ENCODE results near the gene EGFL7. TPM values are rescaled to one million over a fixed set of nuclear protein-coding genes. Genes with fewer than 3 reads are reported as not detected.
"Not testable (repeated sequence)": the region's sequence is repeated elsewhere in the genome, so short reads cannot be mapped to it uniquely, and the experiment has no call there.

Gene EGFL7
- polyA plus RNA-seq, 3 donors from 2014 or later: 1.6 TPM; not detected in 2

DNA sequence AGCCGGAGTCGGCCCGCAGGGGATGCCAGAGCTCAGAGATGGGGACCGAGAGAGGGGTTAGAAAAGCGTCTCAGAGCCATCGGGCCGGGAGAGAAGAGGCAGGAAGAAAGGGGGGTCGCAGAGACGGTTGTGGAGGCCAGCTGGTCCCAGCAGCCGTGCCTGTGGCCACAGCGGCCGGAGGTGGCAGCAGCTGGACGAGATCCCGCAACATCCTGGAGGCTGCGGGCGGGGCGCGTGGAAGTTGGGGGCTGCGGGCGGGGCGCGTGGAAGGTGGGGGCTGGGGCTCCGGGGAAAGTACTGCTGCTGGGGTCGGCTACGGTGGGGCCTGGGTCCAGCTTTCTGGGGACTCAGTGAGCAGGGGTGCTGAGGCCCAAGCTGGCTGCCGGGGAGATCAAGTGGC lies 34.4 kb upstream of the EGFL7 start:
- no peaks in the 10 kb centered on the region for H3K36me3 Mint-ChIP-seq
- H3K4me3 Mint-ChIP-seq: peak overlapping the region in 1 of 5 donors; percentile 39
- DNase-seq: no peak
- peaks cover 7% of the 10 kb centered on the region in 2 donors for H3K4me1 Mint-ChIP-seq
- H3K27ac Mint-ChIP-seq: no peak overlapping the region
- H3K9me3 Mint-ChIP-seq: no peaks in the 10 kb centered on the region
- peaks cover 2 to 6% (median 4%) of the 10 kb centered on the region in 3 donors for H3K27me3 Mint-ChIP-seq (ENCODE audit: low read depth in 3 of 3)

DNA sequence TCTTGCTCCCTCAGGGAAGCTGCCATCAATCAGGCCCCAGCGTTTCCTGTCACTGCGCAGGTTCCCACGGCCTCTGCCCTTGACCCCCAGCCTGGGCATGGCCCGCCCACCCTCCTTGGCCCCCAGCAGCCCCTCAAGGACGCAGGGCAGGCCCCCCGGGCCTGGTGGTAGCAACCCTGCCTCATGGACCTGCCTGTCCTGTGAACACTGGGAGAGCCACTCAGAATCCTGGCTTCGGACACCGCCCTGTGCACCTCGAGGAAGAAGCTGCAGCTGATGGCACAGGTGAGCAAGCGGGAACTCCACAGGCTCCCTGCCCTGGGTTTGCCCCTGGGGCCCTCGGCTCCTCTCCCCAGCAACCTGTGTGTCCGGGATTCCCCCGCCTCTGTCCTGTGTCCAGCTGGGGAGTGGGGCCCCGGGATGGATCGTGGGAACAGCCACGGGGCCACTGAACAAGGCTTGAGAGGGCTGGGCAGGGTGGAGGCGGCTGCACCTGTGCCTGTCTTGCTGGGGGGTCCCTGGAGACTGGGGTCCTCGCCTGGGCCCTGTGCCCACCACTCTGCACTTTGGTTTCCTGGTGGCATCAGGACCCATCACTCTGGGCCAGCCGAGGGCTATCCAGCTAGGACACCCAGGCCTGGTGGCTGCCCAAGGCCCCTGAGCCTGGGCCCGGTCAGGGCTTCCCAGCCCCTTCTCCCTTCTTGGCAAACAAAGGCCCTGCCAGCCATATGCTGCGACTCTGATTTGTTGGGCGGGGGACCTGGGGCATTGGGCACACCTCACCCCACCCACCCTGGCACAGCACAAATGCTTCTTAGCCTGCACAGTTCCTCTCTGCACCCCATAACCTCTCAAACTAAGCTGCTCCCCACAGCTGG lies 33.5 kb upstream of the EGFL7 start:
- Mint-ChIP-seq H3K27me3 (ENCODE audit: low read depth in 3 of 3) (peaks cover 2 to 6% (median 4%) of the 10 kb centered on the region in 3 donors), H3K27ac (peak overlapping the region in 1 of 6 donors; percentile 31), H3K36me3 (no peaks in the 10 kb centered on the region), H3K4me3 (peak overlapping the region in 1 of 5 donors; percentile 29), H3K9me3 (no peaks in the 10 kb centered on the region), H3K4me1 (peaks cover 7% of the 10 kb centered on the region in 2 donors)
- no peak for DNase-seq

DNA sequence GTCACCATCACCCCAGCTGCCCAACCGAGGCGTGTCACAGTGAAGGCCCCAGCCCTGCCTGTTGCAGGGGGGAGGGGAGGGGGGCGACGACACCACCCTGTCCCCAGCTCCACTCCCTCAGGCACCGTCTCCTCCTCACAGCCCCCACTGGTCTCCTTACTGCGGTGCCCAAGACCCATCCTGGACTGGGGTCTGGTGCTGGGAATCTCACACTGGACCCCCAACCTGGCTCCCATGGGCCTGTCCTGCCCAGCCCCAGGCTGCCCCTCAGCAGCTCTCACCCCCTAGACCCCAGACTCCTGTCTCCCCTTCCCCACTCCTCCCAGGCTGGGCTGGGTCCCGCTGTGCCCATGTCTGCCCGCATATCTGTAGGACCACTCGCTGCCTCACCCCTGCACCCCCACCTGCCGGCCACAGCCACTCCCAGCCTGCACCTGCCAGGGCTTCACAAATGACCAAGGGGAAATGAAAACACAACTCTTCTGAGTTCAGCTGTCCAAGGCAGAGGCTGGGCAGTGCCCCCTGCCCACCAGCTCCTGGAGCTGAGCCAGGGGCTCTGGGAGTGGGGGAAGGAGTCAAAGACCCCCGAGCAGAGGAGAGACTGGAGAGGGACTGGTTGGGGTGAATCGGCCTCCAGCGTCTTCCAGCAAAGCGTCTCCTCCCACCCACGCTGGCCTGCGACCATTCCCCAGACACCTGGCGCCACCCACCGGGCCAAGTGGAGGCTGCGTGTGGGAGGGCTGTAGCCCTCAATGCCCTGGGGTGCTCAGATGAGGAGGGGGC lies 32.6 kb upstream of the EGFL7 start:
- peaks cover 7% of the 10 kb centered on the region in 2 donors for H3K4me1 Mint-ChIP-seq
- H3K36me3 Mint-ChIP-seq: no peaks in the 10 kb centered on the region
- DNase-seq: peak; percentile 72 to 78 (median 76)
- peak overlapping the region in 4 of 6 donors; percentile 12 to 74 (median 40) for H3K27ac Mint-ChIP-seq
- peaks cover 6 to 12% (median 6%) of the 10 kb centered on the region in 3 donors for H3K27me3 Mint-ChIP-seq (ENCODE audit: low read depth in 3 of 3)
- no peaks in the 10 kb centered on the region for H3K9me3 Mint-ChIP-seq
- peak overlapping the region in 3 of 5 donors; percentile 7 to 33 (median 29) for H3K4me3 Mint-ChIP-seq

DNA sequence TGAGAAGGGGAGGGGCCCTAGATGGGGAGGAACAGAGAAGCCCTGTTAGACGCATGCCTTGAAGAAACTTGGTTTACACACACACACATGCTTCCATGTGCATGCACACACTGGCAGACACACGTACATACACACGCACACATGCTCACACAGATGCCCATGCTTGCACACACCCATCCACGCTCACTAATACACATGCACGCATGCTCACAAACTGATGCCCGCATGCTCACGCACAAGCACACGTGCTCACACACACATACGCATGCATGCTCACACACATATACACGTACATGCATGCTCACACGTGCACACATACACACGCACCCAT lies 32.1 kb upstream of the EGFL7 start:
- Mint-ChIP-seq H3K27me3 (ENCODE audit: low read depth in 3 of 3) (peaks cover 5 to 12% (median 6%) of the 10 kb centered on the region in 3 donors), H3K36me3 (no peaks in the 10 kb centered on the region), H3K4me1 (peaks cover 7% of the 10 kb centered on the region in 2 donors), H3K9me3 (no peaks in the 10 kb centered on the region), H3K27ac (peak overlapping the region in 1 of 6 donors; percentile 48), H3K4me3 (peak overlapping the region in 1 of 5 donors; percentile 7)
- no peak for DNase-seq

DNA sequence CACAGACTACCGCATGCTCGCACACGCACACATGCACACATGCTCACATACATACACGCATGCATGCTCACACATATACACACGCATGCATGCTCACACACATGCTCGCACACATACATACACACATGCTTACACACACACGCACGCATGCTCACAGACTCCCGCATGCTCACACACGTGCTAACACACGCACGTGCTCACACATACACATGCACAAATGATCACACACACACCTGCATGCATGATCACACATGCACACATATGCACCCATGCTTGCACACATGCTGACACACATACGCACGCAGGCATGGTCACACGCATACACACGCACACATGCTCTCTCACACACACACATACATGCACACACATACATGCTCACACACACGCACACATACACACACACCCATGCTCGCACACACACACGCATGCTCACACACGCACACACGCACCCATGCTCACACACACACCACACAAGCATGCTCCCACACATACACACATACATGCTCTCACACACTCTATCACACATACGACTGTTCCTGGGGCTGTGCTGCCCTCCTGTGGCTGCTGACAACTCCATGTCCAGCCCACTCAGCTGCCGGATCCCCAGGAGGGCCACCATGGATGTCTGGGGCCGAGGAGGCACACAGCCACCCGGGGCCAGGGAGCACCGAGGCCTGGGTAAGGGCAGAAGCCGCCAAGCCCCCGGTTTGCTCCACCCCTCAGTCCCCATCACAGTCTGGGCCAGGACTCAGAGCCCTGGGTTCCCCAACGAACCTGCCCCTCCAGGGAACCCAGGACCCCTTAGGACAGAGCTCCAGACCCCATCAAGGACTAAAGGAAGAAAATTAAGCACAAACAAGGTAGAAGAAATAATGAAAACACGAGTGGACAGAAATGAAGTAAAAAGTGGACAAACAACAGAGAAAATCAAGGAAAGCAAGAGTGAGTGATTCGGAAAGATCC lies 31.4 kb upstream of the EGFL7 start:
- Mint-ChIP-seq H3K4me1 (peaks cover 6 to 7% of the 10 kb centered on the region in 2 donors), H3K27me3 (ENCODE audit: low read depth in 3 of 3) (peaks cover 5 to 12% (median 6%) of the 10 kb centered on the region in 3 donors), H3K9me3 (no peaks in the 10 kb centered on the region), H3K4me3 (no peak overlapping the region), H3K36me3 (no peaks in the 10 kb centered on the region), H3K27ac (no peak overlapping the region)
- DNase-seq: peak; percentile 75 to 82 (median 80)

DNA sequence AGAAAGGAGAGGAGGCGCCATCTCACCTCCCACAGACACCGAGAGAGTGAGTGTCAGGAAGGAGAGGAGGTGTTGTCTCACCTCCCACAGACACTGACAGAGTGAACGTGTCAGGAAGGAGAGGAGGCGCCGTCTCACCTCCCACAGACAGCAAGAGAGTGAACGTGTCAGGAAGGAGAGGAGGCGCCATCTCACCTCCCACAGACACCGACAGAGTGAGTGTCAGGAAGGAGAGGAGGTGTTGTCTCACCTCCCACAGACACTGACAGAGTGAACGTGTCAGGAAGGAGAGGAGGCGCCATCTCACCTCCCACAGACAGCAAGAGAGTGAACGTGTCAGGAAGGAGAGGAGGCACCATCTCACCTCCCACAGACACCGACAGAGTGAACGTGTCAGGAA lies 30.6 kb upstream of the EGFL7 start:
- not testable (repeated sequence) for H3K36me3 Mint-ChIP-seq, H3K27ac Mint-ChIP-seq, H3K9me3 Mint-ChIP-seq, H3K4me3 Mint-ChIP-seq, H3K4me1 Mint-ChIP-seq
- DNase-seq: peak in 1 of 3 donors; percentile 30
- peaks cover 5 to 12% (median 6%) of the 10 kb centered on the region in 3 donors for H3K27me3 Mint-ChIP-seq (ENCODE audit: low read depth in 3 of 3)

DNA sequence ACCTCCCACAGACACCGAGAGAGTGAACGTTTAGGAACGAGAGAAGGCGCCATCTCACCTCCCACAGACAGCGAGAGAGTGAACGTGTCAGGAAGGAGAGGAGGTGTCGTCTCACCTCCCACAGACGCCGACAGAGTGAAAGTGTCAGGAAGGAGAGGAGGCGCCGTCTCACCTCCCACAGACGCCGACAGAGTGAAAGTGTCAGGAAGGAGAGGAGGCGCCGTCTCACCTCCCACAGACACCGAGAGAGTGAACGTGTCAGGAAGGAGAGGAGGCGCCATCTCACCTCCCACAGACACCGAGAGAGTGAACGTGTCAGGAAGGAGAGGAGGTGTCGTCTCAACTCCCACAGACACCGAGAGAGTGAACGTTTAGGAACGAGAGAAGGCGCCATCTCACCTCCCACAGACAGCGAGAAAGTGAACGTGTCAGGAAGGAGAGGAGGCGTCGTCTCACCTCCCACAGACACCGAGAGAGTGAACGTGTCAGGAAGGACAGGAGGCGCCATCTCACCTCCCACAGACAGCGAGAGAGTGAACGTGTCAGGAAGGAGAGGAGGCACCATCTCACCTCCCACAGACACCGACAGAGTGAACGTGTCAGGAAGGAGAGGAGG lies 30.1 kb upstream of the EGFL7 start:
- H3K27me3 Mint-ChIP-seq (ENCODE audit: low read depth in 3 of 3): peaks cover 5 to 12% (median 6%) of the 10 kb centered on the region in 3 donors
- peak; percentile 40 to 58 (median 53) for DNase-seq
- H3K9me3 Mint-ChIP-seq, H3K4me3 Mint-ChIP-seq, H3K4me1 Mint-ChIP-seq, H3K27ac Mint-ChIP-seq, H3K36me3 Mint-ChIP-seq: not testable (repeated sequence)

DNA sequence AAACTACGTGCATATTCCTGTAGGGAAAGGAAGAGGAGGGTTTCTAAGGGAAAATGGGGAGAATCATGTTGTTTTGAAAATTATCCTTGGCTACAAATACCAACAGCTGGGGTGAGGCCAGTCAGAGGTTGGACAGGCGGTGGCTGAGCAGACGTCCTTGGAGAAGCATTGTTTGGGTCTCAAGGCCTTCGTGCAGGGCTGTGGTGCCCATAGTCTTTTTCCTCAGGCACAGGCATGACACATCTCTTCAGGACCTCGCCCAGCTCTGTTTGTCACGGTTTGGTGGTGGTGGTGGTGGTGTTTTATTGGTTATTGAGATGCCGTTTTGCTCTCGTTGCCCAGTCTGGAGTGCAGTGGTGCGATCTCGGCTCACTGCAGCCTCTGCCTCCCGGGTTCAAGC lies 27.8 kb upstream of the EGFL7 start:
- Mint-ChIP-seq H3K27me3 (ENCODE audit: low read depth in 3 of 3) (peaks cover 3 to 12% (median 5%) of the 10 kb centered on the region in 3 donors), H3K36me3 (no peaks in the 10 kb centered on the region), H3K27ac (peak overlapping the region in 1 of 6 donors; percentile 75), H3K4me3 (no peak overlapping the region), H3K4me1 (no peaks in the 10 kb centered on the region), H3K9me3 (no peaks in the 10 kb centered on the region)
- no peak for DNase-seq

DNA sequence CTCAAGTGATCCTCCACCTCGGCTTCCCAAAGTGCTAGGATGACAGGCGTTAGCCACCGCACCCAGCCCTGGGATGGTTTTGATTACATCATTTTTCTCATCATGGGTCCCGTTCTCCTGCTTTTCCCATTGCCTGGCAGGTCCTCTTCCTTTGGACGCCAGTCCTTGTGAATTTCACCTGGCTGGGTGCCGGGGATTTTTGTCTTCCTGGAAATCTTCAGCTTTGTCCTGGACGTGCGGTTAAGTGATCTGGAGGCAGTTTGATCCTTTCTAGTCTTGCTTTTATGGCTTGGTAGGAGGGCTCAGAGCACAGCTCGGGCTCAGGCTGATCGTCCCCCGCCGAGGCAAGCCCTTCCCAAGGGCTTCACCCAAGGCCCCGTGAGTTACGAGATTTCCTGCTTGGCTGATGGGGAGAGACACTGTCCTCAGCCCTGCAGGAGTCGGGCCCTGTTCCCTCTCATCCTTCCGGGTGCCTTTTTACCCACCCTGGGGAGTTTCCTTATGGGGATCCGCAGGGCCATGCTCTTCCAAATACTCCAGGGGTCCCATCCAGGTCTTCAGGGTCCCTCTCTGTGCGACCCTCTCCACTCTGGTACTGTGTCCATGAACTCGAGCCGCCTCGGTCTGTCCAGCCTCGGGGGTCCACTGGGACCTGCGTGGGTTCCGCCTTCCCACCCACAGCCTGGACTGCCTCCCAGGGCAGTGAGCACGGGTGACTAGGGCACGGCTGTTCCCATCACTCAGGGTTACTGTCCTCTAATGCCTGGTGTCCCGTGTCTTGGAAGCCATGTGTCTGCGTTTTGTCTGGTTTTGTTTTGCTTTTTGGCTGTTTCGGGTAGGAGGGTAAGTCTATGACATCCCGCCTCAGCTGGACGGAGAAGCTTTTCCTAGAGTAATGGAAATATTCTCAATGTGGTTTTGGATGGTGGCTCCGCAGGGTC lies 22.3 kb upstream of the EGFL7 start:
- Mint-ChIP-seq H3K9me3 (peaks cover 0 to 3% (median 0%) of the 10 kb centered on the region in 6 donors), H3K4me1 (no peaks in the 10 kb centered on the region), H3K36me3 (no peaks in the 10 kb centered on the region), H3K27ac (no peak overlapping the region), H3K4me3 (no peak overlapping the region), H3K27me3 (ENCODE audit: low read depth in 3 of 3) (peaks cover 4 to 18% (median 9%) of the 10 kb centered on the region in 3 donors)
- no peak for DNase-seq

DNA sequence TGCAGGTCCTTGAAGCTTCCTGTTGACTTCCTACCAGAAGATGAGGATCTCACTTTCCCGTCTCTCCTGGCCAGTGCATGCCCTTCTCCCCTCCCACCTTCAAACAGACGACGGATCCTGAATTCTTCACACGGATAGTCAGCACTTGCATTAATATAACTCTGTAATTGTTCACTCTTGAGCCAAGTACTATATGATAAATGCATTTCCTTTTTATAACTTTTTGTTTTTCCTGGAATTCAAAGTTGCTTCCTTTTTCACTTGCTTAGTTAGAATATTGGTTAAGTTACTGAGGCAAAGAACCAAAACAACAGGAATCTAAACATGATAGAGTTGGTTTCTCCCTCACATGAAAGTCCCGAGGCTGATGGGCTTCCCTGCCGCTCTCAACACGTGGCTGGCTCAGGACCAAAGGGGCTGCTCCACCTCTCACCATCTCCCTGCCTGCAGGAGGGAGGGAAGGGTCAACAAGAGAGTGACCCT lies 20.2 kb upstream of the EGFL7 start:
- Mint-ChIP-seq H3K4me1 (no peaks in the 10 kb centered on the region), H3K4me3 (no peak overlapping the region), H3K27me3 (ENCODE audit: low read depth in 3 of 3) (peaks cover 4 to 18% (median 9%) of the 10 kb centered on the region in 3 donors), H3K36me3 (no peaks in the 10 kb centered on the region), H3K9me3 (peaks cover 0 to 3% (median 0%) of the 10 kb centered on the region in 6 donors), H3K27ac (no peak overlapping the region)
- no peak for DNase-seq

DNA sequence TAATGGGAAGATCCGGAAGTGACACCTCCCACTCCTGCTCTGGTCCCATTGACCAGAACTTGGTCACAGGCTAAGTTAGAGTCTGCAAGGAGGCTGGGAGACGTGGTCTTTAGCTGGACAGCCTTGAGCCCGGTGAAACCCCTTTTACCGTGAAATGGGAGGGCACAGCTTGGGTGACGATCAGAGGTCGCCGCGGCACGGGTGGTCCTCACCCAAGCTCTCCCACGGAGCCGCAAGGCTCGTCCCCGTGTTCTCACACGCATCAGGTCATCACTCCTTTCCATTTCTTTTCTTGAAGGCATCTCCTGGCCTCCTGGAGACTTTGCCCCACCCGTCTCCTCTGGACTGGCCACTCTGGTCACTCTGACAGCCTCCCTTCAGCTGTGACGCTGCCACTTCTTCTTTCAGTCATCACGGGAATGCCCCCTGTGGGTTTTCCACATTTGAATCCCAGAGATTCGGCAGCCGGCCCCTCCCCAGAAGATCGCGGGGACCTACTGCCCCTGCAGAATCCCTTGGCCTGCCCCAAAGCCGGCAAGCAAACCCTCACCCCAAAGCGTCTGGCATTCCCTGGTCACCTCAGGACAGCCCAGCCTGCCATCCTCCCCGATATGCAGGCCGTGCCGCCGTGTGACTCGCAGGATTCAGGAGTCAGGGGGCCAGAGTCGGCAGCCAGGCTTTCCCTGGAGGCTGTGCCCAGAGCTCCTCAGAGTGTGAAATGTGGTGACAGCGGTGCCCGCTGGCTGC lies 18.9 kb upstream of the EGFL7 start:
- Mint-ChIP-seq H3K4me1 (no peaks in the 10 kb centered on the region), H3K4me3 (peak overlapping the region in 1 of 5 donors; percentile 12), H3K9me3 (peaks cover 0 to 3% (median 0%) of the 10 kb centered on the region in 6 donors), H3K36me3 (no peaks in the 10 kb centered on the region), H3K27ac (no peak overlapping the region), H3K27me3 (ENCODE audit: low read depth in 3 of 3) (peaks cover 4 to 21% (median 9%) of the 10 kb centered on the region in 3 donors)
- DNase-seq: no peak

DNA sequence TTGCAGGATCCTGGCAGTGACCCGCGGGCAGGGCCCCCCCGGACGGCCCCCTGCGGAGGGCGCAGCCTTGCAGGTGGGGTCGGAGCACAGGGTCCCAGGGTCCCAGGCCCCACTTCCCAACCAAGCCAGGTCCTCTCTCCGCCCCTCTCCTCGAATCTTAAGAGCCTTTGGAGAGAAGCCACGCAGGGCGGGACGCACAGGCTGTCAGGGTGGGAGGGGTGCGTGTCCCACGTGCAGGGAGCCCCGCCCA lies 18.4 kb upstream of the EGFL7 start:
- Mint-ChIP-seq H3K27ac (no peak overlapping the region), H3K4me3 (no peak overlapping the region), H3K4me1 (no peaks in the 10 kb centered on the region), H3K9me3 (peaks cover 0 to 3% (median 0%) of the 10 kb centered on the region in 6 donors), H3K27me3 (ENCODE audit: low read depth in 3 of 3) (peaks cover 4 to 22% (median 9%) of the 10 kb centered on the region in 3 donors), H3K36me3 (no peaks in the 10 kb centered on the region)
- no peak for DNase-seq
